BLaER1 (cell line): ENCODE data around the gene PTPRN2.

Experiments
- H3K27ac ChIP-seq: shearing (Covaris generic); formaldehyde crosslinking; 2 replicates; pipeline ENCODE4 v1.8.1; 2022
- H3K27me3 ChIP-seq: shearing (Covaris generic); formaldehyde crosslinking; 2 replicates; pipeline ENCODE4 v1.8.1; 2022
- H3K36me3 ChIP-seq: shearing (Covaris generic); formaldehyde crosslinking; 2 replicates; pipeline ENCODE4 v1.8.1; 2022
- H3K4me1 ChIP-seq: shearing (Covaris generic); formaldehyde crosslinking; 2 replicates; pipeline ENCODE4 v1.8.1; 2022
- H3K4me2 ChIP-seq: shearing (Covaris generic); formaldehyde crosslinking; 2 replicates; pipeline ENCODE4 v1.8.1; 2022
- H3K4me3 ChIP-seq: shearing (Covaris generic); formaldehyde crosslinking; 2 replicates; pipeline ENCODE4 v1.8.1; 2022
- H3K9ac ChIP-seq: shearing (Covaris generic); formaldehyde crosslinking; 2 replicates; pipeline ENCODE4 v1.8.1; 2022
- H3K9me3 ChIP-seq: shearing (Covaris generic); formaldehyde crosslinking; 2 replicates; pipeline ENCODE4 v1.8.1; 2022
- H4K20me1 ChIP-seq: shearing (Covaris generic); formaldehyde crosslinking; 2 replicates; pipeline ENCODE4 v1.8.1; 2022
- Cebpa-rat ChIP-seq: shearing (Covaris generic); IDR thresholded peaks from 2 replicates; pipeline ENCODE4 v1.8.1; 2022

Gene PTPRN2

GRCh38 chr7:158252837-158253669 is 334.6 kb downstream of the PTPRN2 start:
- H3K36me3 ChIP-seq = no peaks in the 10 kb centered on the region
- TF ChIP-seq Cebpa-rat = no peak
- H3K9me3 ChIP-seq = no peaks in the 10 kb centered on the region
- H3K27me3 ChIP-seq = no peaks in the 10 kb centered on the region
- H3K4me2 ChIP-seq = no peak overlapping the region
- no peak overlapping the region for H3K27ac ChIP-seq
- no peak overlapping the region for H3K4me3 ChIP-seq
- H3K9ac ChIP-seq = no peak overlapping the region
- no peaks in the 10 kb centered on the region for H3K4me1 ChIP-seq
- no peaks in the 10 kb centered on the region for H4K20me1 ChIP-seq

GRCh38 chr7:158252081-158252836 is 335.4 kb downstream of the PTPRN2 start:
- H3K4me3 ChIP-seq = no peak overlapping the region
- H3K4me1 ChIP-seq = no peaks in the 10 kb centered on the region
- no peak for TF ChIP-seq Cebpa-rat
- no peaks in the 10 kb centered on the region for H3K27me3 ChIP-seq
- no peak overlapping the region for H3K27ac ChIP-seq
- no peak overlapping the region for H3K9ac ChIP-seq
- H3K9me3 ChIP-seq = no peaks in the 10 kb centered on the region
- H4K20me1 ChIP-seq = no peaks in the 10 kb centered on the region
- no peak overlapping the region for H3K4me2 ChIP-seq
- H3K36me3 ChIP-seq = no peaks in the 10 kb centered on the region

- Histone ChIP-seq H3K36me3 (no peaks in the 10 kb centered on the region), H3K27ac (no peak overlapping the region), H3K4me2 (no peak overlapping the region), H3K9ac (no peak overlapping the region), H3K4me3 (no peak overlapping the region), H3K4me1 (no peaks in the 10 kb centered on the region), H4K20me1 (no peaks in the 10 kb centered on the region), H3K27me3 (no peaks in the 10 kb centered on the region), H3K9me3 (no peaks in the 10 kb centered on the region)
- TF ChIP-seq Cebpa-rat = no peak
Measured at GRCh38 chr7:158251061-158251965, 336.3 kb downstream of the PTPRN2 start.

- Histone ChIP-seq H3K9ac (no peak overlapping the region), H3K27ac (no peak overlapping the region), H3K36me3 (no peaks in the 10 kb centered on the region), H3K9me3 (no peaks in the 10 kb centered on the region), H3K4me3 (no peak overlapping the region), H4K20me1 (no peaks in the 10 kb centered on the region), H3K27me3 (no peaks in the 10 kb centered on the region), H3K4me2 (no peak overlapping the region), H3K4me1 (no peaks in the 10 kb centered on the region)
- no peak for TF ChIP-seq Cebpa-rat
Measured at GRCh38 chr7:158249692-158250091, 337.9 kb downstream of the PTPRN2 start.

- Histone ChIP-seq H3K27me3 (no peaks in the 10 kb centered on the region), H3K4me2 (no peak overlapping the region), H3K9me3 (no peaks in the 10 kb centered on the region), H4K20me1 (no peaks in the 10 kb centered on the region), H3K4me3 (no peak overlapping the region), H3K36me3 (no peaks in the 10 kb centered on the region), H3K9ac (no peak overlapping the region), H3K27ac (no peak overlapping the region), H3K4me1 (no peaks in the 10 kb centered on the region)
- TF ChIP-seq Cebpa-rat = no peak
Measured at GRCh38 chr7:158248816-158249215, 338.8 kb downstream of the PTPRN2 start.

- Histone ChIP-seq H3K4me3 (no peak overlapping the region), H3K9me3 (no peaks in the 10 kb centered on the region), H3K9ac (no peak overlapping the region), H3K36me3 (no peaks in the 10 kb centered on the region), H3K27me3 (no peaks in the 10 kb centered on the region), H4K20me1 (no peaks in the 10 kb centered on the region), H3K4me1 (no peaks in the 10 kb centered on the region), H3K4me2 (no peak overlapping the region), H3K27ac (no peak overlapping the region)
- no peak for TF ChIP-seq Cebpa-rat
Measured at GRCh38 chr7:158247758-158248487, 339.7 kb downstream of the PTPRN2 start.

- Histone ChIP-seq H3K27ac (no peak overlapping the region), H3K4me2 (no peak overlapping the region), H3K9me3 (no peaks in the 10 kb centered on the region), H3K9ac (no peak overlapping the region), H4K20me1 (no peaks in the 10 kb centered on the region), H3K27me3 (no peaks in the 10 kb centered on the region), H3K4me3 (no peak overlapping the region), H3K36me3 (no peaks in the 10 kb centered on the region), H3K4me1 (no peaks in the 10 kb centered on the region)
- TF ChIP-seq Cebpa-rat = no peak
Measured at GRCh38 chr7:158246960-158247673, 340.5 kb downstream of the PTPRN2 start.

GRCh38 chr7:158246272-158246959 is 341.2 kb downstream of the PTPRN2 start:
- H3K9me3 ChIP-seq = no peaks in the 10 kb centered on the region

More at GRCh38 chr7:158246272-158246959, 341.2 kb downstream of the PTPRN2 start:
- Histone ChIP-seq H3K4me1 (no peaks in the 10 kb centered on the region), H3K36me3 (no peaks in the 10 kb centered on the region), H4K20me1 (no peaks in the 10 kb centered on the region), H3K27me3 (no peaks in the 10 kb centered on the region), H3K4me2 (no peak overlapping the region), H3K4me3 (no peak overlapping the region), H3K27ac (no peak overlapping the region), H3K9ac (no peak overlapping the region)
- TF ChIP-seq Cebpa-rat = no peak
